Pulmonary artery endothelial cell (primary cell): ENCODE measurements around the gene VWA1. TPM values are rescaled to one million over a fixed set of nuclear protein-coding genes. Genes with fewer than 3 reads are reported as not detected.
"Not testable (repeated sequence)": the region's sequence is repeated elsewhere in the genome, so short reads cannot be mapped to it uniquely, and the experiment has no call there.

Source experiments
- DNase-seq: peaks from one replicate; pipeline ENCODE4 v3.0.0-alpha.2; 2011; ENCODE audit warnings: low read depth, low spot score
- total RNA-seq: library from RNA; depleted of rRNA; stranded (reverse); fragments of >200 nt; gene quantifications from 2 replicates; pipeline ENCODE4 v1.2.3, GENCODE V29; 2014

VWA1 gene
- total RNA-seq, 1 donor from 2014 or later, result 1.6 TPM

GRCh38 chr1:1482856-1483255, 47.4 kb downstream of the VWA1 start:
- DNase-seq, result no peak

GRCh38 chr1:1483714-1484113, 48.2 kb downstream of the VWA1 start:
- DNase-seq, result no peak

GRCh38 chr1:1484976-1485750, 49.7 kb downstream of the VWA1 start:
- not testable (repeated sequence) for DNase-seq

- not testable (repeated sequence) for DNase-seq
Observed at GRCh38 chr1:1485755-1486317, 50.3 kb downstream of the VWA1 start.

GRCh38 chr1:1487701-1488100, 52.2 kb downstream of the VWA1 start:
- no peak for DNase-seq

- no peak for DNase-seq
Observed at GRCh38 chr1:1489231-1489630, 53.7 kb downstream of the VWA1 start.

- no peak for DNase-seq
Observed at GRCh38 chr1:1489861-1490260, 54.4 kb downstream of the VWA1 start.

- no peak for DNase-seq
Observed at GRCh38 chr1:1490633-1491230, 55.2 kb downstream of the VWA1 start.

GRCh38 chr1:1491601-1492000, 56.1 kb downstream of the VWA1 start:
- no peak for DNase-seq

Other genes with a start within 250 kb of the VWA1 start
- 0.18 TPM in 1 of 2 replicates, not detected in the other for gene TNFRSF18, start 229.1 kb upstream of the VWA1 start, total RNA-seq
- gene TNFRSF4, start 221.5 kb upstream of the VWA1 start, total RNA-seq, result 0.79 and 1.2 TPM in 2 replicates
- 116 TPM in 2 replicates for gene SDF4, start 203.7 kb upstream of the VWA1 start, total RNA-seq
- 28.9 and 31.5 TPM in 2 replicates for gene B3GALT6, start 203.5 kb upstream of the VWA1 start, total RNA-seq
- 0.33 TPM in 1 of 2 replicates, not detected in the other for gene C1QTNF12, start 189.0 kb upstream of the VWA1 start, total RNA-seq
- 47.9 and 63.2 TPM in 2 replicates for gene UBE2J2, start 161.8 kb upstream of the VWA1 start, total RNA-seq
- gene SCNN1D, start 155.3 kb upstream of the VWA1 start, total RNA-seq, result 0.33 and 0.46 TPM in 2 replicates
- gene ACAP3, start 127.8 kb upstream of the VWA1 start, total RNA-seq, result 16.2 and 17.4 TPM in 2 replicates
- 18.1 and 19.9 TPM in 2 replicates for gene PUSL1, start 127.1 kb upstream of the VWA1 start, total RNA-seq
- 72.4 and 76.0 TPM in 2 replicates for gene INTS11, start 111.0 kb upstream of the VWA1 start, total RNA-seq
- 12.3 and 14.0 TPM in 2 replicates for gene CPTP, start 110.9 kb upstream of the VWA1 start, total RNA-seq
- 0.13 and 0.25 TPM in 2 replicates for gene TAS1R3, start 104.4 kb upstream of the VWA1 start, total RNA-seq
- gene DVL1, start 86.3 kb upstream of the VWA1 start, total RNA-seq, result 57.5 and 60.5 TPM in 2 replicates
- 0.99 and 2.2 TPM in 2 replicates for gene MXRA8, start 77.1 kb upstream of the VWA1 start, total RNA-seq
- gene AURKAIP1, start 60.5 kb upstream of the VWA1 start, total RNA-seq, result 115 and 129 TPM in 2 replicates
- 96.5 and 105 TPM in 2 replicates for gene CCNL2, start 36.4 kb upstream of the VWA1 start, total RNA-seq
- 116 and 132 TPM in 2 replicates for gene MRPL20, start 28.4 kb upstream of the VWA1 start, total RNA-seq
- 0.07 and 0.14 TPM in 2 replicates for gene ANKRD65, start 14.4 kb upstream of the VWA1 start, total RNA-seq
- 0.20 TPM in 1 of 2 replicates, not detected in the other for gene ATAD3C, start 14.0 kb downstream of the VWA1 start, total RNA-seq
- 23.6 and 32.2 TPM in 2 replicates for gene ATAD3B, start 36.1 kb downstream of the VWA1 start, total RNA-seq
- 64.1 and 64.7 TPM in 2 replicates for gene ATAD3A, start 76.5 kb downstream of the VWA1 start, total RNA-seq
- 2.2 and 3.0 TPM in 2 replicates for gene TMEM240, start 104.9 kb downstream of the VWA1 start, total RNA-seq
- 75.0 and 92.4 TPM in 2 replicates for gene SSU72, start 139.2 kb downstream of the VWA1 start, total RNA-seq
- 0.14 and 0.33 TPM in 2 replicates for gene FNDC10, start 164.4 kb downstream of the VWA1 start, total RNA-seq
- 30.7 and 43.6 TPM in 2 replicates for gene MIB2, start 179.8 kb downstream of the VWA1 start, total RNA-seq
- gene MMP23B, start 196.5 kb downstream of the VWA1 start, total RNA-seq, result 0.33 TPM in 1 of 2 replicates, not detected in the other
- 10.4 and 15.2 TPM in 2 replicates for gene CDK11B, start 223.3 kb downstream of the VWA1 start, total RNA-seq